ENCODE measurements around the gene KRTAP12-1.

DNA sequence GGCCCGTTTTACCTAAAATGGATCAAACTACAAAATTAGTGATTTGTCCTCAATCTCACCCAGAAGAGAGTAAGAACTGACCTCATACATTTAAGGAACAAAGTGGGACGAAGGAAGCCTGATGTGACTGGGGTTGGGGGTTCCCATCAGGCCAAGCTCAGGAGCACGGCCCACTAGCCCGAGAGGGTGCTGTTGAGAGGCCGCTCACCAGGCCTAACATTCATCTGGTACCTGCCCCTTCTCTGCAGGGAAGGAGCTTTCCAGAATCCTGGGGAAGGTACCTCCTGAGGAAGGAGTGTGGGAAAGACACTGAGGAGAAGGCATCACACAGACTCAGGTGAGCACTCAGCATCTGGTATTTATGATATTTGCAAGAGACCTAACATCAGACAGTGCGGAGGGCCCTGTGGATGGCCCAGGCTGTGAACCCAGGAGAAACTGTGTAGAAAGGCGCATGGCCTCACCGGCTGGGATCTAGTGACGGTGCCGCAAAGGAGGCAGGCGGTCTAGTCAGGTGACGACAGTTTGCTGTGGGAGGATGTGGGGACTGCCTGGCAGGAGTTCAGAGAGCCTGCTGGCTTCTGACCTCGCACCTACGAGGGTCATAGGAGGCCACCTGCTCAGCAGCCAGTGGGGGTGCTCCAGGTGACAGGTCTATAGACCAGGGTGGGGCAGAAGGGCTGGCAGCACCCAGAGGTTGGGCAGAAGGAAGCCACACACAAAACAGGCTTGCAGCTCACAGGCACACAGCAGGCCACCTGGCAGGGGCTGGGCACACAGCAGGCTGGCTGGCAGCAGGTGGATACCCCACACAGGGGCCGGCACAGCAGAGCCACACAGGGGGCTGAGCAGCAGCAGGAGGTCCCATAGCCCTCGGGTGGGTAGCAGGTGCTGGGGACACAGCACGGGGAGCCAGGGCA, 28.0 kb downstream of the KRTAP12-1 start:
- no peak for TF ChIP-seq EZH2 (IDR thresholded peaks at IDR 0.05; ENCODE audit: borderline replicate concordance, insufficient read depth, low read depth, low read length, poor library complexity, severe bottlenecking)
- no peak for TF ChIP-seq CTCF (IDR thresholded peaks at IDR 0.05)
